GM12872 (cell line): ENCODE results near the gene EPHA2.

ENCODE experiments used
- TF ChIP-seq, protein P1 (sequence below): IDR thresholded peaks from 3 replicates; pipeline ENCODE4 v1.5.1; 2011; ENCODE audit warnings: low read depth, mild to moderate bottlenecking, low read length, moderate library complexity; ENCODE audit not compliant: insufficient read depth

The EPHA2 gene

DNA sequence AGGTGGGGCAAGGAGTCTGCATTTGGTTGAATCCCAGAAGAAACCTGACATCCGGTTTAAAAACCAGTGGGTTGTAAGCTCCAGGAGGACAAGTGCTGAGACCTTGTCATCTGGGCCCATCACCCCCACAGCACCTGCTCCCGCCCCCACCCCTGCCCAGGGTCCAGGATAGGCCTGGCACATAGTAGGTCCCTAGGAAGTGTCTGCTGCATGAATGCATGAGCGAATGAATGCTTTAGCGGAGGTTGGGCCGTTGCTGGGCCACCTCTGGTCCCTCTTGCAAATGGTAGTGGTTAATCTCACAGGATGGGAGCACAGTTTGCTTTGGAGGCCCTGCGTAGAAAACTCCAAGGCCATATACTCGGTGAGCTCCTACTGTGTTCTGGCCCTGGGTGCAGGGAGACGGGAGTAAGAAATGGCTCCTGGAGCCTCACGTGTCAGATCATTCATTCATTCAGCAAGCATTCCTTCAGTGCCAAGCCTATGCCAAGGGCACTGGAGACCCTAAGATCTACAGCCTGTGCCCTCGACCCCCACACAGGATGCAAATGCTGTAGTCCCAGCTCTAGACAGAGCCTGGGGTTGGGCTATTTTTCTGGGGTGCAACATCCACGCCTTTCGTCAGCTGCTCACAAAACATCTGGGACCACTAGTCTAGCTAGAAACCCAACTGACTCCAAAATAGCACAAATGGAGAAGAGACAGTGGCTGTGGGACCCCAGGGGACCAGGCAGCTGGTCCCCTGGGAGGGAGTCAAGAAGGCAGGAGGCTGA is 28.9 kb downstream of the EPHA2 start:
- TF ChIP-seq, protein P1, sequence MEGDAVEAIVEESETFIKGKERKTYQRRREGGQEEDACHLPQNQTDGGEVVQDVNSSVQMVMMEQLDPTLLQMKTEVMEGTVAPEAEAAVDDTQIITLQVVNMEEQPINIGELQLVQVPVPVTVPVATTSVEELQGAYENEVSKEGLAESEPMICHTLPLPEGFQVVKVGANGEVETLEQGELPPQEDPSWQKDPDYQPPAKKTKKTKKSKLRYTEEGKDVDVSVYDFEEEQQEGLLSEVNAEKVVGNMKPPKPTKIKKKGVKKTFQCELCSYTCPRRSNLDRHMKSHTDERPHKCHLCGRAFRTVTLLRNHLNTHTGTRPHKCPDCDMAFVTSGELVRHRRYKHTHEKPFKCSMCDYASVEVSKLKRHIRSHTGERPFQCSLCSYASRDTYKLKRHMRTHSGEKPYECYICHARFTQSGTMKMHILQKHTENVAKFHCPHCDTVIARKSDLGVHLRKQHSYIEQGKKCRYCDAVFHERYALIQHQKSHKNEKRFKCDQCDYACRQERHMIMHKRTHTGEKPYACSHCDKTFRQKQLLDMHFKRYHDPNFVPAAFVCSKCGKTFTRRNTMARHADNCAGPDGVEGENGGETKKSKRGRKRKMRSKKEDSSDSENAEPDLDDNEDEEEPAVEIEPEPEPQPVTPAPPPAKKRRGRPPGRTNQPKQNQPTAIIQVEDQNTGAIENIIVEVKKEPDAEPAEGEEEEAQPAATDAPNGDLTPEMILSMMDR, result no peak

DNA sequence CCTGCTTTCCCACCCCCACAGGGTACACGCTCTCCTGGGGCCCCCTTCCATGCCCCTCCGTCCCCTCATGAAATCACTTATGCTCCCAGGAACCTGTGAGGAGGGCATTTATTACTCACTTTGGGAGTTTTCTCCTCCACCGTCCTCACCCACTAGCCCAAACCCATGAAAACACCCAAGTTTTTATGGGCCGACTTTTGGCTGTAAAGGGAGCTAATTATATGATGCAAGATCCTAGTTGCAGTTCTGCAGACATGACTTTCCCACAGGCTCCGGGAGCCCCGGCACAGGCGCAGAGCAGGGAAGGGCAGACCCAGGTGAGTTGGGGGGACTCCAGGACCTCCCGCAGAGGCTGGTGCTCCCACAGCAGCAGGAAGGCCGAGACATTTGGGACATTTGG is 29.7 kb downstream of the EPHA2 start:
- TF ChIP-seq, protein P1, result no peak

DNA sequence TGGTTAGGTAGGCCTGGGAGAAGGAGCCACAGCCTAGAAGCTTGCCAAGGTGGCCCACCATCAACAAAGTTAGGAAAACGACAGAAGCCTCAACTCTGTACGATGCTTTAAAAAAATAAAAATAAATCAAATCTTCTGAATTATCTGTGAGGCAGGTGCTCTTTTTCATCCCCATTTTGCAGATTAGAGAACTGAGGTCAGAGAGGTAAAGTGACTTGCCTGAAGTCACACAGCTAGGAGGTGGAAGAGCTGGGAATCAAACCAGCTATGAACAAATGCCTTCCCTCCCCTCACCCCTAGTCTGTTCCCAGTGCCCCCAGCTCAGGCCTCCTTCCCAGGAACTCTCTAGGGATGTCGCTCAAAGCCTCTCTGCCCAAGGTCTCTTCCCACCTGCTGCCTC is 30.4 kb downstream of the EPHA2 start:
- TF ChIP-seq, protein P1, result no peak

DNA sequence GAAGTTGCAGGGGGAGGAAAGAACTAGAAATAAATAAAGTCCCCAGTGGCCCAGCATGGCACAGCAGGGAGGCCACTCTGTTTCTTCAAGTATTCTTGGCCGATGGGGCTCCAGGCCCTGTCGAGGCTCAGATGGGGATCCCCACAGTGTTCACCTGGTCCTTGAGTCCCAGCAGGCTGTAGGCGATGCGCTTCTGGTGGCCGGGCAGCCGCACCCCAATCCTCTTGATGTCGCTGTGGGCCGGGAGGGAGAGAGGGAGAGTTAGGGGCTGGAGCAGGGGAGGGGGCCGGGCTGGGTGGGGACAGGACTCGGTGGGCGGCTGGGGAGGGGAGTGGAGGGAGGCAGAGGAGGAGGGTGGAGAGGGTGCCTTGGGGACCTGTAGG is 30.8 kb downstream of the EPHA2 start:
- TF ChIP-seq, protein P1, result no peak

DNA sequence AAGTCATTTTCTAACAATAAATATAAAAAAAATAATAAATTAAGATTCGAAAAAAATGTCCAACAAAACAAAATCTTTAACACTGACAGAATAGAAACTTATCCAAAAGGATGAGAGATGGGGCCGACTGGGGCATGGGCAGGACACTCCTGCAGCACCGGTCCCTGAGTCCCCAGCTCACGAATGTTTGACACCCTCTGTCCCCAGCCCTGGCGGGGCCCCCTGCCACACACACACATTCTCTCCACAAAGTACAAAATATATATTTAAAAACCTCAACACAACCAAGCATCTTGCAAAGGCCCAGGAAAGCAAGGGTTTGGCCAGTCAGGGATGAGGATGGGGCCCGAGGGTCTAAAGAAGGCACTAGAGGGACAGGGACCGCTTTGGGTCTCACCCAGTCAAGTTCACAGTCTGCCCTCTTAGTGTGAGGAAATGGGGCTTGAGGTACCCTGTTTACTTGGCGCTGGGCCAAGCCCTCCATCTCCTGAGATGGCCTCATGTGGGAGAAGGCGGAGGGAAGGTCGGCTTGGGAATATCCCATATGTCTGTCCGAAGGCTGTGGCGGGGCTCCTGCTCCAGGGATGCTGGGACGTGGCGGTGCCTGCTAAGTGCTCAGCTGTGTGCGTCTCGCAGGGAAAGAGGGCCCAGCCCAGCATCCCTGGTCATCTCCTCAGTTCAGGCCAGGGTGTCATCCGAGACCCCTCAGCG is 31.3 kb downstream of the EPHA2 start:
- TF ChIP-seq, protein P1, result no peak

DNA sequence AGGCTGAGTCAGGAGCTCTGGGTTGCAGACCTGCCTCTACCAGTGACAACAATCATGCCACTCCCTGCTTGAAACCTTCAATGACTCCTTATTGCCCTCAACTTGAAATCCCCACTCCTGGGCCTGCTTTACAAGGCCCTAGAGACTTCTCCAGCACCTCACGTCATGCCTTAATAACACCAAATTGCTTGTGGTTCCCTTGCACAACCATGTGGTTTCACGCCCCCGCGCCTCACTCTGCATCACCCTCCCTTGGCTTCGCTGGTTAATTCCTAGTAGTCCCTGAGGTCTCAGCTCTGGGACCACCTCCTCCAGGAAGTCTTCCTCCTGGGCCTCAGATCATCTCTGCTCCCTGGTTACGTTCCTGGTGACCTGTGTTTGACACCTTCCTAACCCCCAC is 33.0 kb downstream of the EPHA2 start:
- TF ChIP-seq, protein P1, result no peak

DNA sequence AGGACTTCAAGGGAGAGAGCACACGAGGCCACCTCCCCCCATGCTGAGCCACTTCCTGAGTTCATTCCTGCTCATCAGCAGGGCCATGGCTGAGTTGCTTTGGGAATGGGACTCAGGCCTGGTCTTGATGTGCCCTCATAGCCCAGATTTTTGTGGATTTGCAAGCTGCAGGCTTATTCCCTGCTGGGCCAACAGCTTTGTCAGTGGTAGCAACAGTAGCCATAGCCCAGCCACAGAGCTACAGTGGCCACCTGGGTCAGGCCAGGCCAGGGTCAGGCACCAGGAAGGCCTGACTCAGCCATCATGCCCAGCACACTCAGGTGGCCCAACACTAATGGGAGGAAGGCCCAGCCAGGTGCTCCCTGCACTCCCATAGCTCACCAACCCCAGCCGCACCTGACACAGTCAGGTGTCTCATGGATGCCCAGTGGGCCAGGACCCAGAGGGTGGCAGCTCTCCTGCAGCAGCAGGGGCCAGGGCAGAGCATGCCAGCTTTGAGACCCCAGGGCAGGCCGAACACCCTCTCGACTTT is 33.5 kb downstream of the EPHA2 start:
- TF ChIP-seq, protein P1, result no peak
